CD4-positive, alpha-beta T cell (primary cell): Measurements from ENCODE around the gene DHX15. TPM values are rescaled to one million over a fixed set of nuclear protein-coding genes. Genes with fewer than 3 reads are reported as not detected.

Source experiments
- ATAC-seq: fragments of 200-7000 bp; cut with Tn5 transposase; one replicate; pipeline ENCODE4 v1.10.0; 2022; ENCODE audit warnings: mild to moderate bottlenecking; ENCODE audit not compliant: poor library complexity
- CTCF ChIA-PET: fragments of 350-600 bp; sonication (Branson Sonifier 250); formaldehyde crosslinking; loops from one replicate; lab custom pipeline; 2021; ENCODE audit warnings: antibody characterized with exemption, inconsistent platforms; lab: Charles Lee
- POLR2A ChIA-PET: fragments of 350-600 bp; sonication (Branson Sonifier 250); formaldehyde crosslinking; loops from one replicate; lab custom pipeline; 2021; ENCODE audit warnings: antibody characterized with exemption, inconsistent platforms; lab: Charles Lee
- DNase-seq, 14 experiments: peaks; one replicate each; pipeline ENCODE4 v3.0.0-alpha.2; 2013 to 2020; ENCODE audit warnings: mixed read lengths in 2 of 14
- H3K27ac ChIP-seq, 2 donors: one replicate each; pipeline versions ENCODE4 v1.5.1 to v1.7.0; 2013; ENCODE audit warnings: low read length in 2 of 2, low read depth in 1 of 2, mild to moderate bottlenecking in 1 of 2
- H3K27me3 ChIP-seq, 2 experiments: 1 replicate in 1 of 2; 2 replicates in 1 of 2; pipeline versions ENCODE4 v1.6.1 to v1.7.0; 2013; ENCODE audit warnings: low read length in 2 of 2, control low read depth in 1 of 2, mild to moderate bottlenecking in 1 of 2, moderate library complexity in 1 of 2; ENCODE audit not compliant: insufficient read depth in 2 of 2, control insufficient read depth in 1 of 2
- H3K36me3 ChIP-seq: one replicate; pipeline ENCODE4 v1.6.1; 2013; ENCODE audit warnings: low read length, control low read depth; ENCODE audit not compliant: insufficient read depth
- H3K4me1 ChIP-seq: one replicate; pipeline ENCODE4 v1.6.1; 2013; ENCODE audit warnings: low read length, control low read depth; ENCODE audit not compliant: insufficient read depth
- H3K4me3 ChIP-seq: one replicate; pipeline ENCODE4 v1.5.1; 2013; ENCODE audit warnings: mild to moderate bottlenecking, low read length, moderate library complexity
- H3K9me3 ChIP-seq, 2 experiments: 1 replicate in 1 of 2; 2 replicates in 1 of 2; pipeline versions ENCODE4 v1.6.1 to v1.7.0; 2013; ENCODE audit warnings: low read length in 2 of 2, mild to moderate bottlenecking in 2 of 2, control low read depth in 1 of 2, moderate library complexity in 1 of 2; ENCODE audit not compliant: control insufficient read depth in 1 of 2, insufficient read depth in 1 of 2
- H3K27ac Mint-ChIP-seq: one replicate; pipeline ENCODE4 v1.8.0; 2020; ENCODE audit warnings: mixed read lengths
- H3K27me3 Mint-ChIP-seq: one replicate; pipeline ENCODE4 v1.8.0; 2021; ENCODE audit warnings: mixed read lengths
- H3K36me3 Mint-ChIP-seq: one replicate; pipeline ENCODE4 v1.8.0; 2021; ENCODE audit warnings: low read depth, mixed read lengths
- H3K4me1 Mint-ChIP-seq: one replicate; pipeline ENCODE4 v1.8.0; 2021; ENCODE audit warnings: low read depth, mixed read lengths
- H3K4me3 Mint-ChIP-seq: one replicate; pipeline ENCODE4 v1.8.0; 2020; ENCODE audit warnings: mild to moderate bottlenecking, mixed read lengths
- H3K9me3 Mint-ChIP-seq: one replicate; pipeline ENCODE4 v1.8.0; 2020; ENCODE audit warnings: mixed read lengths
- CTCF ChIP-seq: fragments of 200-600 bp; IDR thresholded peaks from one replicate; pipeline ENCODE4 v1.8.0; 2022; ENCODE audit warnings: antibody characterized with exemption, mild to moderate bottlenecking
- intact Hi-C, 2 experiments: fragments of 100-400 bp; cut with DNase I in 1 of 2; cut with micrococcal nuclease in 1 of 2; formaldehyde crosslinking; loops; one replicate each; pipeline versions ENCODE4 v1.15.1 to v1.9.0; 2023 to 2025; cut with DNase I, micrococcal nuclease
- total RNA-seq, 174 experiments: library from RNA in 2 of 174; stranded (reverse) in 2 of 174; gene quantifications; one replicate each; pipeline ENCODE4 v1.2.3 and lab custom pipeline; 2021 to 2026

Gene DHX15
- total RNA-seq, 2 experiments from 2014 or later, result 208 to 209 TPM

- ChIA-PET POLR2A (no interaction called here), CTCF (no interaction called here)
- H3K27me3 ChIP-seq, result no peaks in the 10 kb centered on the region
- ATAC-seq (no peak), DNase-seq (no peak)
- no peak overlapping the region for H3K27ac ChIP-seq
- no peak overlapping the region for H3K27ac Mint-ChIP-seq
- H3K4me1 ChIP-seq, result no peaks in the 10 kb centered on the region
- H3K9me3 Mint-ChIP-seq, result peaks cover 5% of the 10 kb centered on the region
- no peak overlapping the region for H3K4me3 ChIP-seq
- H3K27me3 Mint-ChIP-seq, result peaks cover 3% of the 10 kb centered on the region
- peaks cover 0 to 3% of the 10 kb centered on the region in 2 experiments for H3K9me3 ChIP-seq
- H3K4me1 Mint-ChIP-seq, result no peaks in the 10 kb centered on the region
- no peaks in the 10 kb centered on the region for H3K36me3 ChIP-seq
- intact Hi-C loops, result no loop called here
- no peak overlapping the region for H3K4me3 Mint-ChIP-seq
- H3K36me3 Mint-ChIP-seq, result peaks cover 3% of the 10 kb centered on the region
- no peak for TF ChIP-seq CTCF
Observed at GRCh38 chr4:24615977-24616376, 31.6 kb upstream of the DHX15 start.

GRCh38 chr4:24614881-24615280 lies 30.5 kb upstream of the DHX15 start:
- ChIA-PET CTCF (interaction anchor here (0.9 kb wide), 1 partner anchor 10 kb away, joined by 3 read pairs; no protein-coding TSS in a partner anchor), POLR2A (no interaction called here)
- Mint-ChIP-seq H3K9me3 (peaks cover 3% of the 10 kb centered on the region), H3K4me3 (no peak overlapping the region), H3K36me3 (no peaks in the 10 kb centered on the region), H3K27me3 (no peaks in the 10 kb centered on the region), H3K4me1 (no peaks in the 10 kb centered on the region), H3K27ac (no peak overlapping the region)
- peaks cover 0 to 3% of the 10 kb centered on the region in 2 experiments for H3K9me3 ChIP-seq
- no peak overlapping the region for H3K4me3 ChIP-seq
- H3K4me1 ChIP-seq, result no peaks in the 10 kb centered on the region
- intact Hi-C loops, result no loop called here
- ATAC-seq (no peak), DNase-seq (no peak)
- TF ChIP-seq CTCF, result no peak
- no peaks in the 10 kb centered on the region for H3K27me3 ChIP-seq
- H3K27ac ChIP-seq, result no peak overlapping the region
- no peaks in the 10 kb centered on the region for H3K36me3 ChIP-seq

- H3K4me3 ChIP-seq, result no peak overlapping the region
- intact Hi-C loops, result no loop called here
- no peak for TF ChIP-seq CTCF
- H3K4me3 Mint-ChIP-seq, result no peak overlapping the region
- POLR2A ChIA-PET, result no interaction called here
- no peak overlapping the region for H3K27ac ChIP-seq
- H3K4me1 ChIP-seq, result no peaks in the 10 kb centered on the region
- no peak overlapping the region for H3K27ac Mint-ChIP-seq
- no peaks in the 10 kb centered on the region for H3K36me3 Mint-ChIP-seq
- ATAC-seq (no peak), DNase-seq (no peak)
- no peaks in the 10 kb centered on the region for H3K36me3 ChIP-seq
- peaks cover 0 to 3% of the 10 kb centered on the region in 2 experiments for H3K9me3 ChIP-seq
- CTCF ChIA-PET, result no interaction called here
- no peaks in the 10 kb centered on the region for H3K9me3 Mint-ChIP-seq
- no peaks in the 10 kb centered on the region for H3K27me3 Mint-ChIP-seq
- H3K4me1 Mint-ChIP-seq, result no peaks in the 10 kb centered on the region
- no peaks in the 10 kb centered on the region for H3K27me3 ChIP-seq
Observed at GRCh38 chr4:24613502-24613901, 29.1 kb upstream of the DHX15 start.
